ENCODE results near the gene COL24A1. TPM values are rescaled to one million over a fixed set of nuclear protein-coding genes. Genes with fewer than 3 reads are reported as not detected.
A peak's percentile ranks its signal among the peaks of the same experiment; 100 is the strongest.

COL24A1 gene
- total RNA-seq, 1 experiment from 2014 or later: 0.08 TPM

GRCh38 chr1:85849660-85850059, 306.9 kb downstream of the COL24A1 start:
- peaks cover 24% of the 10 kb centered on the region for H3K4me1 ChIP-seq (ENCODE audit: control insufficient read depth, insufficient read depth, low read length)
- peak overlapping the region; percentile 70 for H3K27ac ChIP-seq (ENCODE audit: low read length)
- DNase-seq (ENCODE audit: low read depth, low spot score) (no peak), ATAC-seq (peak; percentile 70)
- no peaks in the 10 kb centered on the region for H3K27me3 ChIP-seq (ENCODE audit: control insufficient read depth, insufficient read depth, low read length)
- intact Hi-C loops (cut with micrococcal nuclease; ENCODE audit: unreplicated experiment): loop anchor here (5.0 kb wide), 1 partner anchor 142 kb away; the partner anchor contains the start of gene ZNHIT6
- TF ChIP-seq POLR2AphosphoS5 (IDR thresholded peaks at IDR 0.05; ENCODE audit: low read depth, low read length) (no peak), CTCF (IDR thresholded peaks at IDR 0.05) (no peak), TCF7L2 (IDR thresholded peaks at IDR 0.05; ENCODE audit: low read depth, low read length) (no peak), SIN3A (IDR thresholded peaks at IDR 0.05; ENCODE audit: borderline replicate concordance, insufficient read depth, low read depth, low read length) (no peak), REST (IDR thresholded peaks at IDR 0.05; ENCODE audit: insufficient read depth in 1 of 2, low read depth in 2 of 2, low read length in 1 of 2) (no peak)
- no peaks in the 10 kb centered on the region for H3K9me3 ChIP-seq (ENCODE audit: control insufficient read depth, insufficient read depth, low read depth, low read length)
- no TSS peak for BruUV-seq (replicated peaks)
- in situ Hi-C loops (cut with HindIII; ENCODE audit: low pct_unique_long_range_greater_than_20kb, low sequenced_read_pairs): no loop called here
- CTCF ChIA-PET: interaction anchor here (2.2 kb wide), 1 partner anchor 142 kb away, joined by 8 read pairs; the partner anchor contains the start of gene ZNHIT6
- H3K4me3 ChIP-seq (ENCODE audit: low read depth in 2 of 2, low read length in 2 of 2): no peak overlapping the region
- no peaks in the 10 kb centered on the region for H3K36me3 ChIP-seq (ENCODE audit: control insufficient read depth, insufficient read depth, low read length)
- POLR2A ChIA-PET: interaction anchor here (0.9 kb wide), 1 partner anchor 266 kb away, joined by 3 read pairs; no protein-coding TSS in a partner anchor

GRCh38 chr1:85847356-85847755, 309.2 kb downstream of the COL24A1 start:
- BruUV-seq (replicated peaks): no TSS peak
- H3K27ac ChIP-seq (ENCODE audit: low read length): no peak overlapping the region
- CTCF ChIA-PET: no interaction called here
- DNase-seq (ENCODE audit: low read depth, low spot score) (no peak), ATAC-seq (no peak)
- no peaks in the 10 kb centered on the region for H3K36me3 ChIP-seq (ENCODE audit: control insufficient read depth, insufficient read depth, low read length)
- TF ChIP-seq CTCF (IDR thresholded peaks at IDR 0.05) (no peak), REST (IDR thresholded peaks at IDR 0.05; ENCODE audit: insufficient read depth in 1 of 2, low read depth in 2 of 2, low read length in 1 of 2) (no peak), SIN3A (IDR thresholded peaks at IDR 0.05; ENCODE audit: borderline replicate concordance, insufficient read depth, low read depth, low read length) (no peak), TCF7L2 (IDR thresholded peaks at IDR 0.05; ENCODE audit: low read depth, low read length) (no peak), POLR2AphosphoS5 (IDR thresholded peaks at IDR 0.05; ENCODE audit: low read depth, low read length) (no peak)
- peaks cover 24% of the 10 kb centered on the region for H3K4me1 ChIP-seq (ENCODE audit: control insufficient read depth, insufficient read depth, low read length)
- POLR2A ChIA-PET: no interaction called here
- no peaks in the 10 kb centered on the region for H3K9me3 ChIP-seq (ENCODE audit: control insufficient read depth, insufficient read depth, low read depth, low read length)
- no peaks in the 10 kb centered on the region for H3K27me3 ChIP-seq (ENCODE audit: control insufficient read depth, insufficient read depth, low read length)
- intact Hi-C loops (cut with micrococcal nuclease; ENCODE audit: unreplicated experiment) (no loop called here), in situ Hi-C loops (cut with HindIII; ENCODE audit: low pct_unique_long_range_greater_than_20kb, low sequenced_read_pairs) (no loop called here)
- no peak overlapping the region for H3K4me3 ChIP-seq (ENCODE audit: low read depth in 2 of 2, low read length in 2 of 2)

Measured in Panc1 (cell line).